GM23338 (cell line): ENCODE measurements around the gene FGD4. TPM values are rescaled to one million over a fixed set of nuclear protein-coding genes. Genes with fewer than 3 reads are reported as not detected.

Experiments used
- ATAC-seq: fragments of 200-7000 bp; cut with Tn5 transposase; 3 replicates; pipeline ENCODE4 v1.9.1; 2020
- DNase-seq: peaks from one replicate; pipeline ENCODE4 v3.0.0-alpha.2; 2015; ENCODE audit warnings: low spot score
- H2AFZ ChIP-seq: fragments of 200-600 bp; sonication (generic); 2 replicates; pipeline ENCODE4 v1.8.0; 2016; ENCODE audit warnings: antibody characterized with exemption, mild to moderate bottlenecking, moderate library complexity
- H3F3A ChIP-seq: fragments of 200-600 bp; sonication (generic); replicated peaks from 2 replicates; pipeline ENCODE4 v1.8.0; 2017; ENCODE audit warnings: antibody characterized with exemption, mixed run types, low read depth
- H3K27ac ChIP-seq: fragments of 200-600 bp; sonication (generic); 2 replicates; pipeline ENCODE4 v1.6.1; 2016; ENCODE audit warnings: low read depth
- H3K27me3 ChIP-seq: fragments of 200-600 bp; sonication (generic); 2 replicates; pipeline ENCODE4 v1.8.0; 2016; ENCODE audit warnings: mild to moderate bottlenecking, mixed run types, moderate library complexity; ENCODE audit not compliant: insufficient read depth
- H3K36me3 ChIP-seq: fragments of 200-600 bp; sonication (generic); 2 replicates; pipeline ENCODE4 v1.8.0; 2016; ENCODE audit warnings: mild to moderate bottlenecking; ENCODE audit not compliant: insufficient read depth
- H3K4me1 ChIP-seq: fragments of 200-600 bp; sonication (generic); 2 replicates; pipeline ENCODE4 v1.8.0; 2016; ENCODE audit warnings: mild to moderate bottlenecking, moderate library complexity; ENCODE audit not compliant: insufficient read depth
- H3K4me2 ChIP-seq: fragments of 200-600 bp; sonication (generic); 2 replicates; pipeline ENCODE4 v1.7.1; 2017; ENCODE audit warnings: mixed run types
- H3K4me3 ChIP-seq: fragments of 200-600 bp; sonication (generic); 2 replicates; pipeline ENCODE4 v1.6.1; 2016; ENCODE audit warnings: mixed run types
- H3K79me2 ChIP-seq: fragments of 200-600 bp; sonication (generic); replicated peaks from 2 replicates; pipeline ENCODE4 v1.8.0; 2017; ENCODE audit warnings: mild to moderate bottlenecking; ENCODE audit not compliant: insufficient read depth
- H3K9me2 ChIP-seq: fragments of 200-600 bp; sonication (generic); 2 replicates; pipeline ENCODE4 v1.8.0; 2017; ENCODE audit not compliant: insufficient read depth
- H4K20me1 ChIP-seq: fragments of 200-600 bp; sonication (generic); replicated peaks from 2 replicates; pipeline ENCODE4 v1.8.0; 2017; ENCODE audit warnings: mild to moderate bottlenecking; ENCODE audit not compliant: insufficient read depth
- H3K27ac Mint-ChIP-seq: 2 replicates; pipeline ENCODE4 v1.8.0; 2020; ENCODE audit warnings: inconsistent platforms, mild to moderate bottlenecking, moderate library complexity, mixed read lengths
- H3K27me3 Mint-ChIP-seq: 3 replicates; pipeline ENCODE4 v1.8.0; 2022; ENCODE audit warnings: low read depth, mild to moderate bottlenecking, moderate library complexity, mixed read lengths, inconsistent platforms; ENCODE audit not compliant: insufficient read depth, poor library complexity
- H3K36me3 Mint-ChIP-seq: 3 replicates; pipeline ENCODE4 v1.8.0; 2021; ENCODE audit warnings: low read depth, mild to moderate bottlenecking, inconsistent platforms, moderate library complexity, mixed read lengths
- H3K4me1 Mint-ChIP-seq: 3 replicates; pipeline ENCODE4 v1.8.0; 2020; ENCODE audit warnings: mild to moderate bottlenecking, inconsistent platforms, mixed read lengths
- H3K4me3 Mint-ChIP-seq: 3 replicates; pipeline ENCODE4 v1.8.0; 2021; ENCODE audit warnings: moderate library complexity, mild to moderate bottlenecking, inconsistent platforms, mixed read lengths
- H3K9me3 Mint-ChIP-seq: 3 replicates; pipeline ENCODE4 v1.8.0; 2020; ENCODE audit warnings: moderate library complexity, mild to moderate bottlenecking, inconsistent platforms, mixed read lengths
- CTCF ChIP-seq, 2 experiments: fragments of 200-600 bp in 1 of 2; sonication (generic) in 1 of 2; conservative IDR thresholded peaks; 2 replicates each; pipeline versions ENCODE4 v1.5.1 to v1.6.1; 2016 to 2017; ENCODE audit warnings: antibody characterized with exemption in 2 of 2, low read depth in 2 of 2, mild to moderate bottlenecking in 2 of 2, moderate library complexity in 1 of 2
- POLR2AphosphoS5 ChIP-seq: IDR thresholded peaks from 2 replicates; pipeline ENCODE4 v1.6.1; 2016; ENCODE audit warnings: antibody characterized with exemption, low read depth
- STAT1 ChIP-seq: IDR thresholded peaks from one replicate; pipeline ENCODE4 v1.6.1; 2016; ENCODE audit warnings: antibody characterized with exemption; ENCODE audit not compliant: unreplicated experiment
- ZNF331 ChIP-seq: fragments of 250-450 bp; sonication (Bioruptor Pico); IDR thresholded peaks from 2 replicates; pipeline ENCODE4 v1.5.0; 2020; ENCODE audit warnings: low read depth, mild to moderate bottlenecking, moderate library complexity
- polyA plus RNA-seq: library from polyadenylated mRNA; unstranded; fragments of >200 nt; fragmentation: Nextera tagmentation; extraction: Ambion mirVana; gene quantifications from 2 replicates; pipeline ENCODE4 v1.2.1, GENCODE V29; 2016
- total RNA-seq: library from RNA; depleted of rRNA; stranded (reverse); fragments of >200 nt; shearing (Covaris generic); gene quantifications from 2 replicates; pipeline ENCODE4 v1.2.3, GENCODE V29; 2014
- TF ChIP-seq, protein P1 (sequence below): fragments of 250-450 bp; sonication (Bioruptor Pico); IDR thresholded peaks from 2 replicates; pipeline ENCODE4 v1.5.0; 2020; ENCODE audit warnings: mild to moderate bottlenecking, moderate library complexity

FGD4 gene
- total and polyA plus RNA-seq, 2 experiments from 2014 or later = 24.3 to 54.3 TPM

DNA sequence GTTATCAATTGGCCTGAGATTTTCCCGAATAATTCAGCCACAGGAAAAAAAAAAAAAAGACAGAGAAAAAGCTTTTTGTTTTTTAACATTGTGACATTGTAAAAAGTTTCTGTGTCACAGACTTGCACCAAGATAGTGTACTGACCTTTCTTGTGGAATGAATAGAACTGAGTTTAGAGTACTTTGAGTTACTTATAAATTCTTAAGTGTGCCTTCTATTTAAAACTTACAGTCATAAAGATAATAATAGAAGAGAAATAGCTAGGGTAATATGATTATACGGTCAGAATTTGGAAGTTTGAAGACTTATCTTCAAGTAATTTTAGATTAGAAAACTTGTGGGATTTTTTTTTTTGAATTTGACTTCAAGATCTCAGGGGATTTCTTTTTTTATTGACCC lies 88.8 kb downstream of the FGD4 start:
- DNase-seq (no peak), ATAC-seq (no peak)
- no peaks in the 10 kb centered on the region for H3K9me2 ChIP-seq
- H4K20me1 ChIP-seq = peaks cover 17% of the 10 kb centered on the region
- H3K27ac Mint-ChIP-seq = no peak overlapping the region
- no peaks in the 10 kb centered on the region for H3K27me3 ChIP-seq
- TF ChIP-seq POLR2AphosphoS5 (no peak), STAT1 (no peak), ZNF331 (CRISPR knock-in tag) (no peak), CTCF (conservative IDR thresholded peaks at IDR 0.05; ENCODE audit: low read depth in 2 of 2) (no peak)
- TF ChIP-seq, protein P1, sequence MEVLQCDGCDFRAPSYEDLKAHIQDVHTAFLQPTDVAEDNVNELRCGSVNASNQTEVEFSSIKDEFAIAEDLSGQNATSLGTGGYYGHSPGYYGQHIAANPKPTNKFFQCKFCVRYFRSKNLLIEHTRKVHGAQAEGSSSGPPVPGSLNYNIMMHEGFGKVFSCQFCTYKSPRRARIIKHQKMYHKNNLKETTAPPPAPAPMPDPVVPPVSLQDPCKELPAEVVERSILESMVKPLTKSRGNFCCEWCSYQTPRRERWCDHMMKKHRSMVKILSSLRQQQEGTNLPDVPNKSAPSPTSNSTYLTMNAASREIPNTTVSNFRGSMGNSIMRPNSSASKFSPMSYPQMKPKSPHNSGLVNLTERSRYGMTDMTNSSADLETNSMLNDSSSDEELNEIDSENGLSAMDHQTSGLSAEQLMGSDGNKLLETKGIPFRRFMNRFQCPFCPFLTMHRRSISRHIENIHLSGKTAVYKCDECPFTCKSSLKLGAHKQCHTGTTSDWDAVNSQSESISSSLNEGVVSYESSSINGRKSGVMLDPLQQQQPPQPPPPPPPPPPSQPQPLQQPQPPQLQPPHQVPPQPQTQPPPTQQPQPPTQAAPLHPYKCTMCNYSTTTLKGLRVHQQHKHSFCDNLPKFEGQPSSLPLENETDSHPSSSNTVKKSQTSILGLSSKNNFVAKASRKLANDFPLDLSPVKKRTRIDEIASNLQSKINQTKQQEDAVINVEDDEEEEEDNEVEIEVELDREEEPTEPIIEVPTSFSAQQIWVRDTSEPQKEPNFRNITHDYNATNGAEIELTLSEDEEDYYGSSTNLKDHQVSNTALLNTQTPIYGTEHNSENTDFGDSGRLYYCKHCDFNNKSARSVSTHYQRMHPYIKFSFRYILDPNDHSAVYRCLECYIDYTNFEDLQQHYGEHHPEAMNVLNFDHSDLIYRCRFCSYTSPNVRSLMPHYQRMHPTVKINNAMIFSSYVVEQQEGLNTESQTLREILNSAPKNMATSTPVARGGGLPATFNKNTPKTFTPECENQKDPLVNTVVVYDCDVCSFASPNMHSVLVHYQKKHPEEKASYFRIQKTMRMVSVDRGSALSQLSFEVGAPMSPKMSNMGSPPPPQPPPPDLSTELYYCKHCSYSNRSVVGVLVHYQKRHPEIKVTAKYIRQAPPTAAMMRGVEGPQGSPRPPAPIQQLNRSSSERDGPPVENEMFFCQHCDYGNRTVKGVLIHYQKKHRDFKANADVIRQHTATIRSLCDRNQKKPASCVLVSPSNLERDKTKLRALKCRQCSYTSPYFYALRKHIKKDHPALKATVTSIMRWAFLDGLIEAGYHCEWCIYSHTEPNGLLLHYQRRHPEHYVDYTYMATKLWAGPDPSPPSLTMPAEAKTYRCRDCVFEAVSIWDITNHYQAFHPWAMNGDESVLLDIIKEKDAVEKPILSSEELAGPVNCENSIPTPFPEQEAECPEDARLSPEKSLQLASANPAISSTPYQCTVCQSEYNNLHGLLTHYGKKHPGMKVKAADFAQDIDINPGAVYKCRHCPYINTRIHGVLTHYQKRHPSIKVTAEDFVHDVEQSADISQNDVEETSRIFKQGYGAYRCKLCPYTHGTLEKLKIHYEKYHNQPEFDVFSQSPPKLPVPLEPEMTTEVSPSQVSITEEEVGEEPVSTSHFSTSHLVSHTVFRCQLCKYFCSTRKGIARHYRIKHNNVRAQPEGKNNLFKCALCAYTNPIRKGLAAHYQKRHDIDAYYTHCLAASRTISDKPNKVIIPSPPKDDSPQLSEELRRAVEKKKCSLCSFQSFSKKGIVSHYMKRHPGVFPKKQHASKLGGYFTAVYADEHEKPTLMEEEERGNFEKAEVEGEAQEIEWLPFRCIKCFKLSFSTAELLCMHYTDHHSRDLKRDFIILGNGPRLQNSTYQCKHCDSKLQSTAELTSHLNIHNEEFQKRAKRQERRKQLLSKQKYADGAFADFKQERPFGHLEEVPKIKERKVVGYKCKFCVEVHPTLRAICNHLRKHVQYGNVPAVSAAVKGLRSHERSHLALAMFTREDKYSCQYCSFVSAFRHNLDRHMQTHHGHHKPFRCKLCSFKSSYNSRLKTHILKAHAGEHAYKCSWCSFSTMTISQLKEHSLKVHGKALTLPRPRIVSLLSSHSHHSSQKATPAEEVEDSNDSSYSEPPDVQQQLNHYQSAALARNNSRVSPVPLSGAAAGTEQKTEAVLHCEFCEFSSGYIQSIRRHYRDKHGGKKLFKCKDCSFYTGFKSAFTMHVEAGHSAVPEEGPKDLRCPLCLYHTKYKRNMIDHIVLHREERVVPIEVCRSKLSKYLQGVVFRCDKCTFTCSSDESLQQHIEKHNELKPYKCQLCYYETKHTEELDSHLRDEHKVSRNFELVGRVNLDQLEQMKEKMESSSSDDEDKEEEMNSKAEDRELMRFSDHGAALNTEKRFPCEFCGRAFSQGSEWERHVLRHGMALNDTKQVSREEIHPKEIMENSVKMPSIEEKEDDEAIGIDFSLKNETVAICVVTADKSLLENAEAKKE (CRISPR knock-in tag) = no peak
- H3K79me2 ChIP-seq = peaks cover 100% of the 10 kb centered on the region
- H2AFZ ChIP-seq = no peak overlapping the region
- no peaks in the 10 kb centered on the region for H3K9me3 Mint-ChIP-seq
- H3K4me3 Mint-ChIP-seq = no peak overlapping the region
- peaks cover 3% of the 10 kb centered on the region for H3K27me3 Mint-ChIP-seq
- peaks cover 36% of the 10 kb centered on the region for H3K4me1 Mint-ChIP-seq
- H3K36me3 ChIP-seq = no peaks in the 10 kb centered on the region
- no peaks in the 10 kb centered on the region for H3F3A ChIP-seq
- H3K36me3 Mint-ChIP-seq = no peaks in the 10 kb centered on the region; the same call in 2 of the 3 replicates
- H3K4me2 ChIP-seq = no peak overlapping the region
- H3K27ac ChIP-seq = no peak overlapping the region
- peaks cover 8% of the 10 kb centered on the region for H3K4me1 ChIP-seq
- no peak overlapping the region for H3K4me3 ChIP-seq
